Endothelial cell of umbilical vein (primary cell): ENCODE data around the gene CNBD2. TPM values are rescaled to one million over a fixed set of nuclear protein-coding genes. Genes with fewer than 3 reads are reported as not detected.
A peak's percentile ranks its signal among the peaks of the same experiment; 100 is the strongest.

Source experiments
- BruUV-seq: library from RNA; stranded (reverse); fragments of 400-500 nt; replicated peaks from 2 replicates; lab custom pipeline; 2021; lab: Mats Ljungman, UMichigan
- CTCF ChIA-PET: fragments of 300-600, 350-600 bp; sonication (Branson Sonifier 250); formaldehyde crosslinking; loops from one replicate; lab custom pipeline; 2021; ENCODE audit warnings: antibody characterized with exemption, inconsistent platforms; lab: Charles Lee
- POLR2A ChIA-PET: fragments of 300-600, 350-600 bp; sonication (Branson Sonifier 250); formaldehyde crosslinking; loops from one replicate; lab custom pipeline; 2021; ENCODE audit warnings: antibody characterized with exemption, inconsistent platforms; lab: Charles Lee
- DNase-seq: peaks from one replicate; pipeline ENCODE4 v3.0.0-alpha.2; 2011; ENCODE audit warnings: low read depth, low spot score
- FAIRE-seq: peaks from 2 replicates; lab custom pipeline; 2011; peaks lifted over from hg19 to GRCh38; lab: Jason Lieb, UNC
- H2AFZ ChIP-seq: 2 replicates; pipeline ENCODE4 v1.6.0; 2012; ENCODE audit warnings: low read depth, low read length, control low read depth, inconsistent platforms
- H3K27ac ChIP-seq: 2 replicates; pipeline ENCODE4 v1.5.1; 2011; ENCODE audit warnings: low read depth, mild to moderate bottlenecking, control low read depth, low read length, moderate library complexity; ENCODE audit not compliant: insufficient read depth
- H3K27me3 ChIP-seq, 2 experiments: 2 replicates each; pipeline versions ENCODE4 v1.6.0 to v1.6.1; 2011; ENCODE audit warnings: low read length in 2 of 2, mixed read lengths in 1 of 2; ENCODE audit not compliant: control insufficient read depth in 2 of 2, insufficient read depth in 2 of 2
- H3K36me3 ChIP-seq, 2 experiments: 2 replicates in 1 of 2; 3 replicates in 1 of 2; pipeline ENCODE4 v1.5.1; 2011; ENCODE audit warnings: low read length in 2 of 2, mild to moderate bottlenecking in 1 of 2, moderate library complexity in 1 of 2; ENCODE audit not compliant: control insufficient read depth in 2 of 2, insufficient read depth in 2 of 2; ENCODE audit errors: extremely low read depth in 1 of 2
- H3K4me1 ChIP-seq: 3 replicates; pipeline ENCODE4 v1.5.1; 2011; ENCODE audit warnings: mild to moderate bottlenecking, low read length; ENCODE audit not compliant: control insufficient read depth, insufficient read depth; ENCODE audit errors: extremely low read depth
- H3K4me2 ChIP-seq: 2 replicates; pipeline ENCODE4 v1.6.1; 2011; ENCODE audit warnings: low read length, control low read depth, mixed read lengths; ENCODE audit not compliant: insufficient read depth
- H3K4me3 ChIP-seq, 3 experiments: fragments of 200-600 bp in 1 of 3; sonication (generic), shearing (Covaris generic) in 1 of 3; replicated peaks in 1 of 3; 2 replicates each; pipeline ENCODE4 v1.5.1; 2011 to 2016; ENCODE audit warnings: control low read depth in 3 of 3, low read length in 3 of 3, mild to moderate bottlenecking in 2 of 3, inconsistent platforms in 1 of 3, low read depth in 1 of 3, moderate library complexity in 1 of 3; ENCODE audit not compliant: insufficient read depth in 1 of 3
- H3K79me2 ChIP-seq: 2 replicates; pipeline ENCODE4 v1.6.0; 2012; ENCODE audit warnings: low read length, inconsistent platforms; ENCODE audit not compliant: control insufficient read depth, insufficient read depth
- H3K9ac ChIP-seq: replicated peaks from 2 replicates; pipeline ENCODE3; 2011; ENCODE audit warnings: low read length, control low read depth; ENCODE audit not compliant: insufficient read depth; ENCODE audit errors: extremely low read depth
- H3K9me1 ChIP-seq: replicated peaks from 3 replicates; pipeline ENCODE4 v1.6.0; 2011; ENCODE audit warnings: mild to moderate bottlenecking, low read length; ENCODE audit not compliant: control insufficient read depth, insufficient read depth; ENCODE audit errors: extremely low read depth
- H3K9me3 ChIP-seq: replicated peaks from 2 replicates; pipeline ENCODE4 v1.5.1; 2012; ENCODE audit warnings: low read length, inconsistent platforms; ENCODE audit not compliant: control insufficient read depth, insufficient read depth
- H4K20me1 ChIP-seq: replicated peaks from 2 replicates; pipeline ENCODE3; 2011; ENCODE audit warnings: mild to moderate bottlenecking, low read length; ENCODE audit not compliant: control insufficient read depth, insufficient read depth; ENCODE audit errors: extremely low read depth
- CTCF ChIP-seq, 2 donors: IDR thresholded peaks; 1 replicate in 1 of 2; 2 replicates in 1 of 2; pipeline ENCODE4 v1.5.1; 2011; ENCODE audit warnings: low read length in 2 of 2, mild to moderate bottlenecking in 2 of 2, moderate library complexity in 2 of 2, control low read depth in 1 of 2, inconsistent platforms in 1 of 2, low read depth in 1 of 2; ENCODE audit not compliant: insufficient read depth in 1 of 2; ENCODE audit errors: extremely low read depth in 1 of 2
- FOS ChIP-seq: IDR thresholded peaks from 2 replicates; pipeline ENCODE4 v1.6.1; 2011; ENCODE audit warnings: mild to moderate bottlenecking, low read length, moderate library complexity, borderline replicate concordance; ENCODE audit not compliant: insufficient read depth
- MAX ChIP-seq: IDR thresholded peaks from 2 replicates; pipeline ENCODE4 v1.6.1; 2011; ENCODE audit not compliant: insufficient read depth, insufficient read length
- MYC ChIP-seq: IDR thresholded peaks from one replicate; pipeline ENCODE4 v1.6.1; 2011; ENCODE audit warnings: mild to moderate bottlenecking, low read depth, low read length
- POLR2A ChIP-seq: IDR thresholded peaks from 2 replicates; pipeline ENCODE4 v1.6.1; 2012; ENCODE audit warnings: low read depth, mild to moderate bottlenecking, control low read depth, low read length
- POLR2AphosphoS5 ChIP-seq: IDR thresholded peaks from 2 replicates; pipeline ENCODE4 v1.6.1; 2012; ENCODE audit warnings: low read depth, mild to moderate bottlenecking, control low read depth, low read length, moderate library complexity; ENCODE audit not compliant: insufficient read depth
- dilution Hi-C: fragments of 300-500 bp; cut with MboI; formaldehyde crosslinking; loops from one replicate; pipeline ENCODE4 v1.15.0; 2019; ENCODE audit warnings: low sequenced_read_pairs; ENCODE audit not compliant: extremely low pct_ligation_motif_present
- intact Hi-C: fragments of 100-400 bp; cut with micrococcal nuclease; formaldehyde crosslinking; loops from one replicate; pipeline ENCODE4 v1.10.0; 2022
- polyA plus RNA-seq, 4 experiments: library from polyadenylated mRNA; depleted of rRNA in 3 of 4; stranded (reverse) in 3 of 4; unstranded in 1 of 4; fragments of >200 nt; gene quantifications; 2 replicates each; pipeline versions ENCODE4 v1.2.1 to v1.2.3, GENCODE V29; 2011 to 2012; ENCODE audit warnings: missing spikeins in 1 of 4
- total RNA-seq: library from RNA; stranded (reverse); gene quantifications from 2 replicates; pipeline ENCODE4 v1.2.3, GENCODE V29; 2021

CNBD2 gene
- total and polyA plus RNA-seq, 2 donors (not counting 3 experiments of a cell fraction or from before 2014, with no cell fraction given) = 4.9 to 7.5 TPM

- no peaks in the 10 kb centered on the region for H3K4me1 ChIP-seq
- DNase-seq (no peak), FAIRE-seq (no peak)
- intact Hi-C loops (no loop called here), dilution Hi-C loops (no loop called here)
- TF ChIP-seq MAX (no peak), FOS (no peak)
- H2AFZ ChIP-seq = no peak overlapping the region
- H3K9me3 ChIP-seq = no peaks in the 10 kb centered on the region
- H3K27ac ChIP-seq = no peak overlapping the region
- H3K36me3 ChIP-seq = peaks cover 0 to 19% of the 10 kb centered on the region in 2 experiments
- H3K4me3 ChIP-seq = no peak overlapping the region
- no peaks in the 10 kb centered on the region for H3K9me1 ChIP-seq
- ChIA-PET CTCF (interaction anchor here (2.4 kb wide), 1 partner anchor 12 kb away, joined by 9 read pairs; the partner anchor contains the start of gene SCAND1), POLR2A (interaction anchor here (1.0 kb wide), 1 partner anchor 12 kb away, joined by 5 read pairs; the partner anchor contains the start of gene SCAND1)
- H3K79me2 ChIP-seq = no peaks in the 10 kb centered on the region
- H3K4me2 ChIP-seq = no peak overlapping the region
- H3K9ac ChIP-seq = no peak overlapping the region
- BruUV-seq = no TSS peak
- H4K20me1 ChIP-seq = no peaks in the 10 kb centered on the region
- H3K27me3 ChIP-seq = no peaks in the 10 kb centered on the region
Observed at GRCh38 chr20:35942243-35942642, 26.1 kb upstream of the CNBD2 start.

GRCh38 chr20:35947489-35947888 is 20.9 kb upstream of the CNBD2 start:
- Histone ChIP-seq H4K20me1 (no peaks in the 10 kb centered on the region), H3K4me1 (peaks cover 2% of the 10 kb centered on the region), H3K9me3 (no peaks in the 10 kb centered on the region), H3K27ac (no peak overlapping the region), H3K27me3 (no peaks in the 10 kb centered on the region), H3K9me1 (no peaks in the 10 kb centered on the region), H3K4me3 (no peak overlapping the region), H2AFZ (no peak overlapping the region), H3K9ac (no peak overlapping the region), H3K36me3 (peaks cover 0 to 15% of the 10 kb centered on the region in 2 experiments), H3K79me2 (peaks cover 7% of the 10 kb centered on the region), H3K4me2 (no peak overlapping the region)
- no TSS peak for BruUV-seq
- TF ChIP-seq MAX (no peak), POLR2A (no peak), MYC (no peak), POLR2AphosphoS5 (no peak), CTCF (IDR thresholded peaks at IDR 0.05; ENCODE audit: extremely low read depth in 1 of 2, insufficient read depth in 1 of 2, low read depth in 1 of 2, low read length in 2 of 2) (peak; percentile 34 to 51)
- CTCF ChIA-PET = interaction anchor here (0.9 to 1.2 kb wide), 6 partner anchors 20 to 328 kb away, joined by 3 to 8 read pairs (median 4); no protein-coding TSS in a partner anchor
- FAIRE-seq = no peak
- dilution Hi-C loops (no loop called here), intact Hi-C loops (no loop called here)
- POLR2A ChIA-PET = interaction anchor here (0.7 kb wide), 1 partner anchor 594 kb away, joined by 3 read pairs; the partner anchor contains the start of gene MYL9
- DNase-seq = peak; percentile 14
